Mucosa of rectum (tissue), 2 donors: ENCODE results near the gene PCNX2.

Source experiments
- H3K27ac ChIP-seq, 2 donors: one replicate each; pipeline ENCODE4 v1.7.0; 2013; ENCODE audit warnings: inconsistent platforms in 2 of 2, low read depth in 2 of 2, low read length in 2 of 2
- H3K27me3 ChIP-seq, 2 donors: one replicate each; pipeline ENCODE4 v1.7.0; 2013; ENCODE audit warnings: low read length in 2 of 2; ENCODE audit not compliant: control insufficient read depth in 2 of 2, insufficient read depth in 2 of 2
- H3K36me3 ChIP-seq, 2 donors: one replicate each; pipeline ENCODE4 v1.7.0; 2013; ENCODE audit warnings: low read length in 2 of 2; ENCODE audit not compliant: control insufficient read depth in 2 of 2, insufficient read depth in 2 of 2
- H3K4me1 ChIP-seq, 2 donors: one replicate each; pipeline ENCODE4 v1.7.0; 2013; ENCODE audit warnings: low read length in 2 of 2, mild to moderate bottlenecking in 1 of 2; ENCODE audit not compliant: control insufficient read depth in 2 of 2, insufficient read depth in 2 of 2
- H3K4me3 ChIP-seq, 2 donors: one replicate each; pipeline ENCODE4 v1.7.0; 2013; ENCODE audit warnings: low read length in 2 of 2
- H3K9ac ChIP-seq, 2 donors: one replicate each; pipeline ENCODE4 v1.7.0; 2013; ENCODE audit warnings: low read length in 2 of 2, low read depth in 1 of 2, mild to moderate bottlenecking in 1 of 2
- H3K9me3 ChIP-seq, 2 donors: one replicate each; pipeline ENCODE4 v1.7.0; 2013; ENCODE audit warnings: low read length in 2 of 2; ENCODE audit not compliant: control insufficient read depth in 2 of 2
- donor health status: healthy.
- donor health status: Normal muscosa, but diverticular disease.

Gene PCNX2

DNA sequence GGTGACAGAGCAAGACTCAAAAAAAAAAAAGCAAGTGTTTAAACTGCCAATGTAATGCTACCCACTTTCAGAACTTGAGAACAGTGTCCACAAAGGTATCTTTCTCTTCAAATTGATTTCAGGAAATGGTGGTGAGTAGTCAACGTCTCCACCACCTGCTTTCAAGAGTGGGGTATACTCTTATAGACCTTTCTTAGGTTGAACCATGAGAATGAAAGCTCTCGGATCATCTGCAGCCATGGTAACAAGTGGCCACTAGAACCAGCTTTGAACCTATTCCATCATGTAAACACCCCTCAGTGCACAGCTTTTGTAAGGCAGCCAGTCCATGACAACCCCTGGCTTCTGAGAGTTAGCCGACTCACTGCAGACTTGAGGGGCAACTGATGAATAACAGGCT is 237.7 kb downstream of the PCNX2 start:
- Histone ChIP-seq H3K9ac (no peak overlapping the region), H3K9me3 (no peaks in the 10 kb centered on the region), H3K4me3 (no peak overlapping the region), H3K27ac (no peak overlapping the region), H3K36me3 (no peaks in the 10 kb centered on the region), H3K4me1 (no peaks in the 10 kb centered on the region), H3K27me3 (no peaks in the 10 kb centered on the region)

DNA sequence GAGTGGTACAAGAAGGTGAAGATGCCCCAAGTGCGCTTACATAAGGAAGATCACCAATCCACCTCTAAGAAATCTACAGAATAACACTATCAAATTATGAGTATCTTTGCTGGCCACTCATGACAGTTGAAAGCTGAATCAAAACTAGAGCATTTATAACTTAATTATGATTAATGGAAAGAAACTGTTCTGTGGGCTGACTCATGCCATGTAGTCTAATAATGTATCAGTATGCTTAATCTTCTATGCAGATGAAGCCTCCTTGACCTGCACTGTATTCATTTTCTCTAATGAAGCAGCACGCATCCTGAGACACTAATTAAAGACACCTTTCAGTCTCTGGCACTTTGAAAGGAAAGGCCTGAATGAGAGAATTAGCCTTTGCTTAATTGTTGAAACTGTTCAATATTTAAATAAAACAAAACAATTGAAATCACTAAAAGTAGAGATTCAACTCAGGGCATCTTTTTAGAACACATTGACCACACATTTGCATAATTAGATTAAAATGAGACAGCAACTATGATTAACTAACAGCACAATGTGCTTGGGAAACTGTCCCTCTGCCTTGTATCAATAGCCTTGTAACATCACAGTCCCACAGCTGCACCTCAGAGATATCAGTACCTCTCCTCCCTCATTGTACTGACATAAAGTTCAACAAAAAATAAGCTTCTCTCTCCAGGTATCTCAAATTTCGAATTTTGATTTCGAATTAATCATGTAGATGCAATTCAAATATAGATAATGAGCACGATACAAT is 239.5 kb downstream of the PCNX2 start:
- Histone ChIP-seq H3K9ac (no peak overlapping the region), H3K4me3 (no peak overlapping the region), H3K4me1 (no peaks in the 10 kb centered on the region), H3K27ac (no peak overlapping the region), H3K27me3 (no peaks in the 10 kb centered on the region), H3K36me3 (no peaks in the 10 kb centered on the region), H3K9me3 (no peaks in the 10 kb centered on the region)

DNA sequence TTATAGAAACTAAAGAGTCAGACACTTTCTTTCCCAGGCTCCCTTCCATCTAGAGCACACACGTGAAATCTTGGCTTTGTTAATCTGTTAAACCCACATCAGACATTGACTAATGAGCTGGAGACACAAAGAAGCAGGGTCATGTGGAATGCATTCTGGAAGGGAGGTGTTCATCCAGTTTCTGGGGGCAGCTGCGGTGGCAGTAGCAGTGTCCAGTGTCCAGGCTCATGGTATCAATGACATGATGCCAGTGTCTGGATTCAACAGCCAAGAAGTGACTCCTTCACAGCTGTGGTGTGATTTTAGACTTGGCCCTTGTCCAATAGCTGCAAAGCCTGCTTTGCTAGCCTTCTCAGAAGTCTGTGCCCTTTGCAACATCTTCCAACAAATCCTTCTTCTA is 249.9 kb downstream of the PCNX2 start:
- Histone ChIP-seq H3K36me3 (no peaks in the 10 kb centered on the region), H3K4me3 (no peak overlapping the region), H3K9me3 (no peaks in the 10 kb centered on the region), H3K9ac (no peak overlapping the region), H3K4me1 (no peaks in the 10 kb centered on the region), H3K27me3 (no peaks in the 10 kb centered on the region), H3K27ac (no peak overlapping the region)

DNA sequence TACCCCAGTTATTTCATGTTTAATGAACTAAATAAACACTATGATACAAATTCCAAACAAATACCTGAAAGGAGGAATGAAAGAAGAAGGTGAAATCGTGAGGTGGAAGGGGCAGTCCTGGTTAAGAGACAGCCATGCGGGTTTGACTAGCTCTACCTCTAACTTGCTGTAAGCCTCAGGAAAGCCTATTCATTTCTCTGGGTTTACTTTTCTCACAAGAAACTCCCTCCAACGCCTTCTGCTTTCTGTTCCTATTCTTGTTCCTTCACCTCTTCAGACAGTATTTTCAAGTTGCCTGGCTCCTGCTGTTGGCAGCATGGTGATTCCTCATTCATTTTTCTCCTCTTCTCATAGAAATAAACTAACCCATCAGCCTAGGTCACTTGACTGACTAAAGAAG is 252.7 kb downstream of the PCNX2 start:
- Histone ChIP-seq H3K4me3 (no peak overlapping the region), H3K9ac (no peak overlapping the region), H3K9me3 (no peaks in the 10 kb centered on the region), H3K36me3 (no peaks in the 10 kb centered on the region), H3K4me1 (no peaks in the 10 kb centered on the region), H3K27ac (no peak overlapping the region), H3K27me3 (no peaks in the 10 kb centered on the region)

DNA sequence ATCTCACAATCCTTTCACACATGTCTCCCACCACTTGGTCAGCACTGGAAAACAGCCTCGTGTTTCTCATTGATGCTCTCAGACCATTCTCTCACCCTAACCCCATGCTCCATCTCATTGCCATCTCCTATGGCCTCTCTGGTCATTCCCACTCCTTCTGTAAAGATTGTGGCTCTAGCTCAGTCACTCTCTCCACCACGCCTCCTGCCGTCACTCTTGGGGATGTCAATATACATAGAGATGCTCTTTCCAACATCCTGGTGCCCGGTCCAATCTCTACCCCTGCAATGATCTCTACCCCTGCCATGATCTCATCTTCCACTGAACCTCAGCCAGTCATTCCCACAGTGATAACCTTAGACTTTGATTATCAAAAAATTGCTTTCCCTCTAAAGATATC is 255.0 kb downstream of the PCNX2 start:
- H3K27me3 ChIP-seq = no peaks in the 10 kb centered on the region
- H3K4me1 ChIP-seq = no peaks in the 10 kb centered on the region
- no peak overlapping the region for H3K9ac ChIP-seq
- H3K36me3 ChIP-seq = no peaks in the 10 kb centered on the region
- H3K27ac ChIP-seq = no peak overlapping the region
- no peak overlapping the region for H3K4me3 ChIP-seq
- H3K9me3 ChIP-seq = no peaks in the 10 kb centered on the region

DNA sequence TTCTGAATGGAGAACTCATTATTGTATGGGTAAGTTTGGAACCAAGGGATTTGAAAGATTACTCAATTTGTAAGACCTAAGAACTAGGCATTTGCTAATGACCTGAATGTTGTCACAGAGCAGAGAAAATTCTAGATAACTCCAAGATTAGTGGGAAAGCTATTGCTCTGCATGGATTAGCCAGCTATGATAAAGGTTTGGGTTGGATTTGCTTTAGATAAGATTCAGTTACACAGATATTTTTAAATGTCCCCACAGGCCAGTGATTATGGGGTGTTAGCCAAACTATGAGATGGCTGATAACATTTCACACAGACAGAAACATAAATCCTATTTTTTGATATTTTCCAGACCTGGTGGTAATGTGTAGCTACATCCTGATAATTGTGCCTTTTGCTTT is 256.9 kb downstream of the PCNX2 start:
- Histone ChIP-seq H3K4me3 (no peak overlapping the region), H3K9ac (no peak overlapping the region), H3K27me3 (no peaks in the 10 kb centered on the region), H3K36me3 (no peaks in the 10 kb centered on the region), H3K27ac (no peak overlapping the region), H3K4me1 (no peaks in the 10 kb centered on the region), H3K9me3 (no peaks in the 10 kb centered on the region)

DNA sequence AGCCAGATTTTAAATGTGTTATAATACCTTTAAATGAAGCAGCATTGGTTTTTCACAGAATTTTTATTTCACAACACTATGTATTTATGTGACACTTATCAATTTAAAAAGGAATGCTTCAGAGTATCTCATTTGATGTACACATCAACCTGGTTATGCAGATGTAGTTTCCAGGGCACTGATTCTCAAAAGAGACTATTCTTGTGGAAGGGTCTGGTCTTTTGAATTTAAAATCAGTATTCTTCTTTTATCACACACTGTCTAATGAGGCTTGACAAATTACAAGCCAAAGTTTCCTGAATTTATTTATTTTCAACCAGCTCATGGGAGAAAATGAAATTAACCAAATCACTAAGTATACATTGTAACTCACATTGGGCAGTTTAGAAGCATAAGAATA is 257.7 kb downstream of the PCNX2 start:
- Histone ChIP-seq H3K9me3 (no peaks in the 10 kb centered on the region), H3K4me3 (no peak overlapping the region), H3K9ac (no peak overlapping the region), H3K4me1 (no peaks in the 10 kb centered on the region), H3K27ac (no peak overlapping the region), H3K36me3 (no peaks in the 10 kb centered on the region), H3K27me3 (no peaks in the 10 kb centered on the region)

DNA sequence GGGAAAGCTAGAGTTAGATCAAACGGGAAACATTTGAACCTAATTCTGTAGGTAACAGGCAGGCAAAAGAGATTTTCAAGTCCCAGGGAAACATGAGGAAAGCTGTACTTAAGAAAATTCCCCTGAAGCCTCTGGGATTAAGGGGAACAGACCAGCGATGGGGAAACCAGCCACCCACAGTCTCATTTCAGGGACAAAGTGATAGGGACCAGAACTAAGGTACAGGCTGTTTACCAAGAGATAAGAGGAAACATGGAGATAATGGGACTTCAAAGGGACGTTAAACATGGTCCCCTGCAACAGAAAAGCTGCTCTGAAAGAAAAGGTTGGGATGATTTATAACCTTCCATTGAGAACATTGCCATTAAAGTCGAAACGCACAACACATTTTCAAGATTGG is 260.7 kb downstream of the PCNX2 start:
- H3K27ac ChIP-seq = no peak overlapping the region
- H3K27me3 ChIP-seq = no peaks in the 10 kb centered on the region
- no peaks in the 10 kb centered on the region for H3K9me3 ChIP-seq
- no peaks in the 10 kb centered on the region for H3K36me3 ChIP-seq
- H3K4me1 ChIP-seq = no peaks in the 10 kb centered on the region
- no peak overlapping the region for H3K4me3 ChIP-seq
- no peak overlapping the region for H3K9ac ChIP-seq

DNA sequence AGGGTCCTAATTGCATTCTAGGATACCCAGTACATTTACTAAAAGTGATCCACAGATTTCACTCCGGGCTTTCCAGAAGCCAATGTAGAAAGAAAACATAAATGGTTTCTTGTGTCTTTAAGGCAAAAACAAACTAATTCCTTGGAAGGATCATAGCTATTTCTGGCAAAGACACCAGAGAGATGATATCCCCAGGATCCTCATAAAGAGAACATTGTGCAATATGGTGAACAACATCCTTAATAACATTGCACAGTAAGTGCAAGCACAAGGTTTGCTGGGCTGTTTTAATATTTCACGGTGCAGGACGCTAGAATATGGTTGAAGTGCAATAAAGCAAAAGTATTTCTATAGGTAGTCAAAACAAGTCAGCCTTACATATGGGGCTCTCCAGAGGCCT is 262.2 kb downstream of the PCNX2 start:
- Histone ChIP-seq H3K9me3 (no peaks in the 10 kb centered on the region), H3K36me3 (no peaks in the 10 kb centered on the region), H3K4me1 (no peaks in the 10 kb centered on the region), H3K4me3 (no peak overlapping the region), H3K27ac (no peak overlapping the region), H3K27me3 (no peaks in the 10 kb centered on the region), H3K9ac (no peak overlapping the region)

DNA sequence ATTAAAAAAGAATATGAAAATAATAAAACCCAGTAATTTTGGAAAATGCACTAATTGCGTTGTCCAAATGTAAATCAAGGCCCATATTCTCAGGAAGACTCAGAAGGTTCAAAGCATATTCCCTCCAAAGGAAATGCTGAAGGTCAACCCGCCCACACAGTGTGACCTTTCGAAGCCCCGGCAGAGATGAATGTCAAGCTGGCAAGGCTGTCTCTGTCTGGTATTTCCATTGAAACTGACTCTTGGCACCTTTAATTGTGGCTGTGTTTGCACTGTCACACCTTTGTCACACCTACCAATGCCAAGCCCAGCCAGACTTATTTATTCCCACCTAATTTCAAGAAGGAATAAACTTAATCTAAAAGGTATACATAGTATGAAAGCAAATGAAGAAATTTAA is 262.6 kb downstream of the PCNX2 start:
- Histone ChIP-seq H3K4me1 (no peaks in the 10 kb centered on the region), H3K27me3 (no peaks in the 10 kb centered on the region), H3K36me3 (no peaks in the 10 kb centered on the region), H3K9ac (no peak overlapping the region), H3K9me3 (no peaks in the 10 kb centered on the region), H3K27ac (no peak overlapping the region), H3K4me3 (no peak overlapping the region)

DNA sequence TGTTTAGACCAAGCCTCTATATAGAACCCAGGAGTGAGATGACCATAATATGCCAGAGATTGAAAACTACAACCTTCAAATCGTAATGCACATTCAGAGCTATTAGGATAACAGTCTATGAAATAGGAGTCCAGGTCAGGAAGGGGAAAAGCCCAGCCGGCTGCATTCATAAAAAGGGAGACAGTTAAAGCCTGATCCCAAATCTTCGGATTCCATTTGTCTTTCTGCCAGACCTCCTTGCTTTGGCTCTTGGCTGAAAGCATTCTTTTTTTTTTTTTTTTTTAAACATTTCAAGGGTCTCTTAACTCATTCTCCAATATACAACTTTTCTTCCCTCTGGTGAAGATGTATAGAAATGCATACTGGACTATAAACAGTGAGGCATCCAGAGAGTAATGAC is 264.0 kb downstream of the PCNX2 start:
- no peak overlapping the region for H3K27ac ChIP-seq
- H3K36me3 ChIP-seq = no peaks in the 10 kb centered on the region
- H3K9me3 ChIP-seq = no peaks in the 10 kb centered on the region
- H3K27me3 ChIP-seq = no peaks in the 10 kb centered on the region
- no peaks in the 10 kb centered on the region for H3K4me1 ChIP-seq
- no peak overlapping the region for H3K9ac ChIP-seq
- H3K4me3 ChIP-seq = no peak overlapping the region
